ENCODE data around the gene CYP24A1.

CYP24A1 gene

DNA sequence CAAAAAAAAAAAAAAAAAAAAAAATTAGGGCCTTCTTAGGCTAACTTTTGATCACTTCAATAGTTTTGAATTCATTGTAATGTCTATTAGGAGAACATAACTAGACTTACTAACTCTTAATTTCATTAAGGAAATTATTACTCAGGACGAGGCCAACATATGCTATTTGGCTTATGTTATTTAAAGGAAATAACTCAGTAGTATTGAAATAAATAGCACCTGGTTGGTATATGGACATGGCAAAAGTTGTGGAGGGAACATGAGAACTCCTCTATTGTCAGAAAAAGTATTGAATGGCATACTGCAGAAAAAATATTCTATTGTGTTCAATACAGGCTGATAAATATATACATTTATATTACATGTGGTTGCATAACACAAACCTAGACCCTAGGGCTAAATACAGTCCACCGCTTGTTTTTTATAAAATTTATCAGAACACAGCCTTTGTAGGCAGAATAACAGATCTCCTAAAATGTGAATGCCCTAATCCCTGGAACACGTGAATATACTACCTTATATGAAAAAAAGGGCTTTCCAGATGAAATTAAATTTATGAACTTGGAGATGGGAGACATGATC is 18.0 kb downstream of the CYP24A1 start:
- DNase-seq: no peak

GRCh38 chr20:54154439-54154838 is 19.3 kb downstream of the CYP24A1 start:
- DNase-seq: no peak

GRCh38 chr20:54153847-54154246 is 19.9 kb downstream of the CYP24A1 start:
- no peak for DNase-seq

DNA sequence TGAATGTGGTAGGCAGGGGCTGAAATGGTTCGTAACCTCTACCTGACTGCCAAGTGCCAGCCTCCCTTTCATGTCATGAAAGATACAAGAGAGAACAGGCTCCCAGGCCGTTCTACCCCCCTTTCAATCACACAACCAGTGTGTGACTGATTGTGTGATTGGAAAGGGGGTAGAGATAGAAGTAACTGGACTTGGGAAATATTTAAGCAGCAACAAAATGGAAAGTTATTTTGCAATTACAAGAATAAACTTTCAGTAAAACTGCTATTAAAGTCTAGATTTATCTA is 20.8 kb downstream of the CYP24A1 start:
- DNase-seq: no peak

GRCh38 chr20:54152227-54153040 is 21.4 kb downstream of the CYP24A1 start:
- DNase-seq: no peak

DNA sequence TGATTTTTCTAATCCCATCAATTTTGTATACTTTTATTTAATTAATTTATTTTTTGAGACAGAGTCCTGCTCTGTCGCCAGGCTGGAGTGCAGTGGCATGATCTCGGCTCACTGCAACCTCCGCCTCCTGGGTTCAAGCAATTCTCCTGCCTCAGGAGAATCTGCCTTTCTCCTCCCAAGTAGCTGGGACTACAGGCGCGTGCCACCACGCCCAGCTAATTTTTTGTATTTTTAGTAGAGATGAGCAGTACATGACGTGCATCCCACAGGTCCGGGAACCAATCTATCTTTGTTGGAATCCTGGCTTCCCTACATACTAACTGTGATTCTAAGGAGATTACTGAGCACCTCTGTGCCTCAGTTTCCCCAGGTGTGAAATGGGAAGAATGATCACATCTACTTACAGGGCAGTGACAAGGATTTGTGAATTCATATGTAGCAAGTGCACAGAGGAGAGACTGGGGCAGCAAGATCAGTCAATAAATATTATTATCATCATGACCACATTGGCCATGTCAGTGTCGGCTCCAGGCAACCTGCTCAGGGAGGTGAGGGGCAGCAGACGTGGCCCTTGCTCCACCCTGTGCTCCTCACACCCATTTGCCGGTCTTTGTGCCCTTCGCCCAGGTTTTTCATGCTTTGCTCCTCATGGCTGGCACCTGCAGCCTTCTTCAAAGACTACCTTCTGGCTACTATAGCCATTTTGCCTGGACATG is 22.1 kb downstream of the CYP24A1 start:
- DNase-seq: no peak

DNA sequence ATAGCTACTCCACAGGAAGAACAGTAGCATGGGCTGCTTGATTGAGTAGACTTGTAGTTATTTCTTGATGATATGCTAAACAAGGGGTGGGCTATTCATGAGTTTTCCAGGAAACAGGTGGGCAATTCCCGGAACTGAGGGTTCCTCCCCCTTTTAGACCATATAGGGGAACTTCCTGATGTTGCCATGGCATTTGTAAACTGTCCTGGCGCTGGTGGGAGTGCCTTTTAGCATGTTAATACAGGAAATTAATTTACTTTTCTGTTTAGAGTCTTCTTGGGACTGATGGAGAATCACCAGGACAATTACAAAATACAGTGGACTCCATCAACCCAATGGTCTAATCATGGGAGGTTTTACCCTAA is 22.7 kb downstream of the CYP24A1 start:
- DNase-seq: no peak

- DNase-seq: no peak
These were observed 24.0 kb downstream of the CYP24A1 start for GRCh38 chr20:54149765-54150264.

- DNase-seq: no peak
These were observed 24.6 kb downstream of the CYP24A1 start for GRCh38 chr20:54148947-54149764.

DNA sequence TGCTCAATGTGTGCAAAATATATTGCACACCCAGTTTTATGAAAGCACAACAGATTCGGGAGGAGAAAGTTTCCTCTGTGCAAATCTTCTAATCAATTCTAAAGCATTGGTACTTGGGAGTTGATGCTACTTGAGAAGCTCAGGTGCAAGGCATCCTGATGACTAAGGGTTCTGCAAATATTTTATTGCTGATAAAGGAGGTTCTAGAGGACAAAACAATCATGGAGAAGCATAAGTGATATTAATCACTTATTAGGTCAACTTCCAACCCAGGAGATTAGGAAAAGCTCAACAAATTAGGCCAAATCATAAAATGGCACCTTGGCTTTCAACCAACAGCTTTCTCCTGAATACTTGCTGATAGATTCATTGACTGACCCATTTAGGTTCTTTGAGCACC is 27.1 kb downstream of the CYP24A1 start:
- no peak for DNase-seq

DNA sequence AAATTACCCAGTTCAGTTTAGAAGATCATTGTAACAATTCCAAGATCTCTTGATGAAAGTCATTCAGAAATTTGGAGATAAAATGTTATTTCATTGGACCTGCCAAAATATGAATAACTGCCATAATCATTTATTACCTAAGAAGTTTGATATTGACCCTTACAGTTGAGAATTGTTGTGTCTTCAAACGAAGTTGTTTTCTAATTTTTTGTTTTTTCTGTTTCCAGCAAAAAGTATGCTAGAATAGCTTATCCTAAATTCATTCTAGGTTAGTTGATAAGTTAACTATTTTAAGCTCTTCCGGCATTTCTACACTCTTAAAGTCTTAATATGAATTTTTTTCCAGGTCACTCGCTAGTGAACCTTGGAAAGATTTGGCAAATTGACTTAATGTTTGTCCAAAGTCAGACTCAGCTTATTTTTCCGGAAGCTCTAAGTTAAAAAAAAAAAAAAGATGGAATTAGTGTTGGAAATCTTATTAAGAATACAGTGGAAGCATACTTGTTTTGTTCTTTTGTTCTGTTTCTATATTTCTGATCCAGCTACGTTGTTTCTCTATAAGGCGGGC is 28.9 kb downstream of the CYP24A1 start:
- DNase-seq: no peak

- DNase-seq: no peak
These were observed 32.7 kb downstream of the CYP24A1 start for GRCh38 chr20:54140927-54141566.

DNA sequence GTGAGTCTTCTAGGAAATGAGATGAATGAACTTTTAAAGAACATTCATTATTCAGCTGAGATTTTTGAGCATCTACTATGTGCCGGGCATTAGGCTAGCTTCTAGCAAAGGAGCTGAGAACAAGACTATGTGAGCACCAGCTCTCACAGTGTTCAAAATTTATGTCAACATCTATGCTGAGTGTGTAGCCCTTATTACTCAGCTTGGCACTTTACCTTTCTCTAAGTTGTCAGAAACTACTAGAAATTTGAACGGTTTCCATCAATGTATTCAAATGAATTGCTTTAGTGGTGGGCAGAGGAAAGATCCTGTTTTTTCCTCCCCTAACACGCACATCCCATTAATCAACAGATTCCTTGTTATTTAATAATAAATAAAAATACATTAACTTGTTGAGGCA is 33.3 kb downstream of the CYP24A1 start:
- DNase-seq: no peak

- DNase-seq: no peak
These were observed 33.7 kb downstream of the CYP24A1 start for GRCh38 chr20:54140067-54140466.

- DNase-seq: no peak
These were observed 34.6 kb downstream of the CYP24A1 start for GRCh38 chr20:54139188-54139587.

- DNase-seq: no peak
These were observed 35.4 kb downstream of the CYP24A1 start for GRCh38 chr20:54138427-54138826.

DNA sequence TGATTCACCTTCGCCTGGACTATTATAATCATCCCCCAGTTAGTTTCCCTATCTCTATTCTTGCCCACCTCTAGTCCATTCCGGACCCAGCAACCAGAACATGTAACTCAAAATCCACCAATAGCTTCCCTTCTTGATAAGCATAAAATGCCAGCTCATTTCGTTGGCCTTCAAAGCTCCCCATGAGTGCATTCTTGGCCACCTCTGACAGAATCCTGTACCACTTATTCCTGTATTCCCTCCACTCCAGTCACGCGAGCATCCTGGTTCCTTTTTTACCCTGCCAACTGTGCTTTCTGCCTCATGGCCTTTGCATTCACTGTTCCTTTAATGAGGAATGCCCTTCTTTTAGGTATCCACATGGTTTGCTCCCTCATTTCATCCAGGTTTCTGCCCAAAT is 36.7 kb downstream of the CYP24A1 start:
- DNase-seq: no peak

DNA sequence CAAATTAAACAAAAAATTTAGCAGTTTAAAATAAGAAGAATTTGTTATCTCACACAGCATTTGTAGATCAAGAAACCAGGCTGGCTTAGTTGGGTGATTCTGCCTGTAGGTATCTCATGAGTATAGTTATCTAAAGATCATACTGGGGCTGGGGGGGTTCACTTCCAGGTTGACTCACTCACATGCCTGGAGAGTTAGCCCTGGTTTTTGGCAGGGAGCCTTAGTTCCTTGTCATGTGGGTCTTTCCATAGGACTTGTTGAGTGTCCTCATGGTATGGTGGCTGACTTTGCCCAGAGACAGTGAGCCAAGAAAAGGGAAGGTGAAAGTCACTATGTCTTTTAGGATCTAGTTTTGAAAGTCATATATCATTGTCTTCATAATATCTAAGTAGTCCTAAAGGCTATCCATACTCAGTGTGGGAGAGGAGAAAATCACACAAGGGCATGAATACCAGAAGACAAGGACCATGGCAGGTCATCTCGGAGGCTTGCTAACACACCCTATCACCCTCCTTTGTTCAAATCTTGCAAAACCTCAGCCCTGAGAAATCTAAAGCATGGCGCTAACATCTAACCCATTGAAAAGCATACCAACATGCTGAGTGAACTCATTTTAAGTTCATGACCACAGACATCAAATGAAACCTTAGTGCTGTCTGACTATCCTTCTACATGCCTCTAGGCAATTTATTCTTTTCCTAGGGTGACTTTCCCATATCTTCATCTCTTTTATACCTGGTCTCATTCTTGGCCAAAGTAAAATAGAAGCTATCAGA is 39.2 kb downstream of the CYP24A1 start:
- DNase-seq: no peak

- no peak for DNase-seq
These were observed 40.1 kb downstream of the CYP24A1 start for GRCh38 chr20:54133434-54134427.

All from right hindlimb (tissue), 1 donor.